Rectal smooth muscle tissue (tissue), 1 donor: ENCODE data around the gene LDHA.

Source experiments
- H3K27ac ChIP-seq: one replicate; pipeline ENCODE4 v1.7.0; 2013; ENCODE audit warnings: low read depth, low read length, inconsistent platforms
- H3K27me3 ChIP-seq: one replicate; pipeline ENCODE4 v1.7.0; 2013; ENCODE audit warnings: low read length; ENCODE audit not compliant: control insufficient read depth, insufficient read depth
- H3K36me3 ChIP-seq: one replicate; pipeline ENCODE4 v1.7.0; 2013; ENCODE audit warnings: low read length; ENCODE audit not compliant: control insufficient read depth, insufficient read depth
- H3K4me1 ChIP-seq: one replicate; pipeline ENCODE4 v1.7.0; 2013; ENCODE audit warnings: low read length; ENCODE audit not compliant: control insufficient read depth, insufficient read depth
- H3K4me3 ChIP-seq: one replicate; pipeline ENCODE4 v1.7.0; 2013; ENCODE audit warnings: low read length
- H3K9ac ChIP-seq: one replicate; pipeline ENCODE4 v1.7.0; 2013; ENCODE audit warnings: low read length

LDHA gene

DNA sequence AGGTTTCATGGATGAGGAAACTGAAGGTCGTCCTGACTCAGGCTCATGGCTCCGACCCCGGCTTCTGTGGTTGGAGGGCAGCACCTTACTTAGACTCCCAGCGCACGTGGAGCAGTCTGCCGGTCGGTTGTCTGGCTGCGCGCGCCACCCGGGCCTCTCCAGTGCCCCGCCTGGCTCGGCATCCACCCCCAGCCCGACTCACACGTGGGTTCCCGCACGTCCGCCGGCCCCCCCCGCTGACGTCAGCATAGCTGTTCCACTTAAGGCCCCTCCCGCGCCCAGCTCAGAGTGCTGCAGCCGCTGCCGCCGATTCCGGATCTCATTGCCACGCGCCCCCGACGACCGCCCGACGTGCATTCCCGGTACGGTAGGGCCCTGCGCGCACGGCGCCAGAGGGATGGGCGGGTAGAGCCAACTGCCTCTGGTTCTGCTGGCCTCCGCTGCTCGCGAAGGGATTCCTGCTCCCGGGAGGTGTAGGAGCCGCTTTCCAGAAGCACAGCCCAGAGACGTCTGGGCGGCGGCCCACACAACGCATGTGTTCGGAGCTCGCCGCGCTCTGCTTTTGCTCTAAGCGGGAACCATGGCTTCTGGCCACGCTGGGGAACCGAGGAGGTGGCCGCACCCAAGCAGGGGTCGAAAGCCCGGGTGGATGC lies at the start of gene LDHA:
LDHA (plus strand) TSS at position 289 of the 653 bp plus-strand sequence. CDS start 2,280 bp downstream, outside the sequence.
- peak within 1 kb of the TSS; percentile 98 for H3K4me3 ChIP-seq

DNA sequence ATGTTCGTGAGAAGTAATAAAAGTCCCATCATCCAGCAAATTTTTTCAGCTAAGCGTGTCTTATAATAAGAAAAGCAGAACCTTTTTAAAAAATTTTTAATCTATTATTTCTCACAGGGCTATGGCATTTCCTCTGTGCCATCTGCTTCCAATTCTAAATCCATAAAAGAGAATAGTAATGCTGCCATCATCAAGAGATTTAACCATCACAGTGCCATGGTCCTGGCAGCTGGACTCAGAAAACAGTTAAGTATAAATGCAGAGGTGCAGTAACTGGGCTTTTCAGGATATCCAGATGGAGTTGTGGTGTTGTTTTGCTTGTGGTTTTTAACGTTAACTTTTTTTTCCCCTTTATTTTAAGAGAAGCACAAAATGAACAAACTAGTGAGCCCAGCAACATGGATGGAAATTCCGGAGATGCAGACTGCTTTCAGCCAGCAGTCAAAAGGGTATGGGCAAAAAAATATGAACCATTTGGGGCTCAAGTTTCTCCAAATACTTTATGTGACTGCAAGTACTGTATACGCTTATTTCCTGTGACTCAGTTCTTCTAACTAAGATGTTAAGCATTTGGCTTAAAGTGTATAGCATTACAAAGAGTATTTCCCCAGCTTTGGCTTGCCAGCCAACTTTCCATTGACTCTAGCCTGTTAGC lies 46.8 kb upstream of the LDHA start:
- H3K4me1 ChIP-seq = no peaks in the 10 kb centered on the region
- H3K36me3 ChIP-seq = peaks cover 11% of the 10 kb centered on the region
- H3K27me3 ChIP-seq = no peaks in the 10 kb centered on the region
- no peak overlapping the region for H3K9ac ChIP-seq
- no peak overlapping the region for H3K27ac ChIP-seq
- H3K4me3 ChIP-seq = no peak overlapping the region

More for the DNA sequence above, at the start of gene LDHA:
- H3K27ac ChIP-seq = peak within 1 kb of the TSS; percentile 97
- no peaks in the 10 kb centered on the region for H3K27me3 ChIP-seq
- H3K36me3 ChIP-seq = peaks cover 15% of the 10 kb centered on the region
- peaks cover 3% of the 10 kb centered on the region for H3K4me1 ChIP-seq
- peak within 1 kb of the TSS; percentile 82 for H3K9ac ChIP-seq

DNA sequence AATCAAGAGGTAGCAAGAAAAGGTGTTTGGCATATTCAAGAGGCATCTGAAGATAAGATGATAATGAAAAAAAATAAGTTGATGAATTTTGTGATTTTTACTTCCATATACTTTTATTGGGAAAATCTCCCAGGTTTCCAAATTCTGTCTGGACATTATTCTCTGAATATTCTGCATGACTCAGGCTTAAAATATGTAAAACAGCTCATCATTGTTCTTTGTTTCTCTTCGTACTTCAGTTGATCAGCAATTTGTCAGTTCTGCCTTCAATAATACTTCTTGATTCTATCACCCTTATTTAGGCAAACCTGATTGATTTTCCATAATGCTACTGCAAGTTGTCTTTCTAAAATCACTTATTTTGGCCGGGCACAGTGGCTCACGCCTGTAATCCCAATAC lies 41.8 kb upstream of the LDHA start:
- Histone ChIP-seq H3K27me3 (no peaks in the 10 kb centered on the region), H3K4me1 (no peaks in the 10 kb centered on the region), H3K4me3 (no peak overlapping the region), H3K36me3 (peaks cover 11% of the 10 kb centered on the region), H3K9ac (no peak overlapping the region), H3K27ac (no peak overlapping the region)

DNA sequence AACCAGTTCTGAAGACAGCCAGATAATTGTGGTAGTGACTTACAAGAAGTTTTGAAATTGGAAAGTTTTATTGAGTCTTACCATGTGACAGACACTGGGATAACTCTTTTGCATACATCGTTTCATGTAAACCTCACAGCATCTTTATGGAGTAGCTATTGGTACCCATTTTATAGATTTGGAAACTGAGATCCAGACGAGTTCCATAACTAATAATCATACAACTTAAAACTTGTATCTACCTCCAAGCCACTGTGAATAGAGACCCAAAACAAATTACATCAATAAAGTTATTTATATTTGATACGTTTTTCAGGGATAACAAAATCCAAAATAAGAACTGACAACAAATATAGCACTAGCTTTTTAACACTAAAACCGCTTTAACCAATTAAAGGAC lies 35.7 kb upstream of the LDHA start:
- H3K4me1 ChIP-seq = no peaks in the 10 kb centered on the region
- H3K9ac ChIP-seq = no peak overlapping the region
- no peaks in the 10 kb centered on the region for H3K27me3 ChIP-seq
- H3K4me3 ChIP-seq = no peak overlapping the region
- no peak overlapping the region for H3K27ac ChIP-seq
- H3K36me3 ChIP-seq = peaks cover 17% of the 10 kb centered on the region

DNA sequence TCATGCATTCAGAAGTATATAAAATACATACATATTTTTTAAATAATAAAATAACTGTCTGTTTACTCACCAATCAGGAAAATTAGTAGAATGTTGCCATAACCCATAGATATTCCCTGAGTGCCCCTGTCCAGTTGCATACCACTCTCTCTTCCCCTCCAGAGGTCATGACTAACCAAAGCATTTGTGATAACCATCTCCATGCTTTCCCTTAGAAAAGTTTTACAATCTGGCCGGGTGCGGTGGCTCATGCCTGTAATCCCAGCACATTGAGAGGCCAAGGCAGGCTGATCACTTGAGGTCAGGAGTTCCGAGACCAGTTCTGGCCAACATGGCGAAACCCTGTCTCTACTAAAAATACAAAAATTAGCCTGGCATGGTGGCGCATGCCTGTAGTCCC lies 33.2 kb upstream of the LDHA start:
- Histone ChIP-seq H3K27me3 (no peaks in the 10 kb centered on the region), H3K36me3 (peaks cover 20% of the 10 kb centered on the region), H3K9ac (no peak overlapping the region), H3K27ac (no peak overlapping the region), H3K4me1 (no peaks in the 10 kb centered on the region), H3K4me3 (no peak overlapping the region)

DNA sequence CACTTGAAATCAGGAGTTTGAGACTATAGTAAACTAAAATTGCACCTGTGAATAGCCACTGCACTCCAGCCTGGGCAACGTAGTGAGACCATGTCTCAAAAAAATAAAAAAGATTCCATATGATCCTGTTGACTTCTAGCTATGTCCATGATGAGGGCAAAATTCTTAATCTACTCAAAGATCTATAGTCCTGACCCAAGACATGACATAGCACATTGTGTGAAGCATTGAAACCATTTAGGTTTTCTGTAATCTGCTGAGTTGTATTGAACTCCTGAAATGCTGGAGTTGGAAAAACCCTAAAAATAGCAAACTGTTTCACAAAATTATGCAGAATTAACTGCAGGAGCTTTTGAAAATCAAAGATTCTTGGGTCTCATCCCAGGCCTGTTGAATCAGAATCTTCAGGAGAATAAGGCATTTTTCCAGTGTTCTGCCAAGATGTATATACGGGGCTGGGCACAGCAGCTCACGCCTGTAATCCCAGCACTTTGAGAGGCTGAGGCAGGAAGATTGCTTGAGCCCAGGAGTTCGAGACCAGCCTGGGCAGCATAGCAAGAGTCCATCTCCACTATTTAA lies 29.8 kb upstream of the LDHA start:
- Histone ChIP-seq H3K4me3 (no peak overlapping the region), H3K27me3 (no peaks in the 10 kb centered on the region), H3K4me1 (no peaks in the 10 kb centered on the region), H3K36me3 (peaks cover 18% of the 10 kb centered on the region), H3K9ac (no peak overlapping the region), H3K27ac (no peak overlapping the region)

DNA sequence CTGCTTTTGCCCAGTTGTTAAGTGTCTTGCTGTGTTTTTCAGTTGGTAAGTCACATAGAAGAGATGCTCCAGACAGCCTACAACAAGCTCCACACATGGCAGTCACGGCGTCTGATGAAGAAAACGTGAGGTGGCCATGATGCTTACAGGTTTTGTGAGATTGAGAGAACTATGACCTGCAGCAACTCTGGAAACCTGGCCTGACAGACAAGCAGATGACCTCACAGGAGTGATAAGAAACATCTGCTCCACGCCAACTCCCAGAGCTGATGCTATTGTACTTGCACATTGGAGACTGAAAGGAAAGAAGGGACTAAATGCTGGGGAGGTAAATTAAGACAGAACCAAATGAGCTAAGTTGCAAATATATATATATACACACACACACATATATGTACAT lies 28.6 kb upstream of the LDHA start:
- no peak overlapping the region for H3K4me3 ChIP-seq
- no peak overlapping the region for H3K9ac ChIP-seq
- no peaks in the 10 kb centered on the region for H3K27me3 ChIP-seq
- no peak overlapping the region for H3K27ac ChIP-seq
- H3K4me1 ChIP-seq = no peaks in the 10 kb centered on the region
- H3K36me3 ChIP-seq = peaks cover 18% of the 10 kb centered on the region

DNA sequence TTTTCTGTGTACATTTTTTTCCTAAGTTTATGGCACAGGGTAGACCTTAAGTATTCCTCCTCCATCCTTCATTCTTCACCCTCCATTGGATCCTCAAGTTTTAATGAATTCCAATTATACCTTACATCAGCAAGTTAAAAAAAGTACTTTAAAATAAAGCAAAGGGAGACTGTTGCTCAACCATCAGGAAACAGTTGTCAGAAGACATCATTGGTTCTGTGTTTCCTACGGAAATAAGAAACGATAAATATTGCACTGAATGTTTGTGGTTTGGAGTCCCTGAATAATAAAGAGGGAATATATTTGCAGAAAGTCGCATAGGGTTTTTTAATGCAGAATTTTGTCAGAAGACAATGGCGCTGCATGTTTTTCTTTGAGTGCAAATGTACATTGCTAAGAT lies 28.1 kb upstream of the LDHA start:
- H3K36me3 ChIP-seq = peaks cover 16% of the 10 kb centered on the region

DNA sequence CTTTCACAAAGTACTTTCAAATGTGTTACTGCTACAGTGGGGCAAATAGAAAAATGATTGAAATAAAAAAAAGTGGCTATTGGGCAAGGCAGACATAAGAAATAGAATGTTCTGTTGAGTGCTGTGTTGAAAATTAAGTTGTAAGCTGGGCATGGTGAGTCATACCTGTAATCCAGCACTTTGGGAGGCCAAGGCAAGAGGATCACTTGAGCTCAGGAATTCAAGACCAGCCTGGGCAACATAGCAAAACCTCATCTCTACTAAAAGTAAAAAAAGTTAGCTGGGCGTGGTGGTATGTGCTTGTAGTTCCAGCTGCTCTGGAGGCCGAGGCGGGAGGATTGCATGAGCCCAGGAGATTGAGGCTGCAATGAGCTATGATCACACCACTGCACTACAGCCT lies 26.9 kb upstream of the LDHA start:
- H3K27me3 ChIP-seq = no peaks in the 10 kb centered on the region
- H3K4me3 ChIP-seq = no peak overlapping the region
- H3K4me1 ChIP-seq = no peaks in the 10 kb centered on the region
- no peak overlapping the region for H3K9ac ChIP-seq
- peaks cover 12% of the 10 kb centered on the region for H3K36me3 ChIP-seq
- no peak overlapping the region for H3K27ac ChIP-seq

More for the DNA sequence above, 28.1 kb upstream of the LDHA start:
- Histone ChIP-seq H3K9ac (no peak overlapping the region), H3K27ac (no peak overlapping the region), H3K4me3 (no peak overlapping the region), H3K27me3 (no peaks in the 10 kb centered on the region), H3K4me1 (no peaks in the 10 kb centered on the region)

DNA sequence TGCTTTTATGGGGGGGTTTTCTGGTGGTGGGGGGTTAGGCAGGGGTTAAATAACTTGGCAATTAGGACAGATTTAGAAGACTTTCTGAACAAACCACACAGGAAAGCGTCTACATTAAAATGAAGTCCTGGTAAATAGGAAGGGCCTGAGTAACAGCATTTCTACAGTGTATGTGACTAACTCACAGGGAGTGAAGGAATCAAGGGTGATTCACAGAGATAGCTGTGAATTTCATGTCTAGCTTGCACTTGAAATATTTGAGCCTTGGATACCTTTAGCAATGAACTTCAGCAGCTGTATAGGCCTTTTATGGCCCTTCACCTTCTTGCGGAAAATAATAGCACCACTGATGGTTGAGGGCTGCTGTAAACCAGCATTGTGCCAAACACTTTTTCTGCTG lies 26.1 kb upstream of the LDHA start:
- no peaks in the 10 kb centered on the region for H3K4me1 ChIP-seq
- no peak overlapping the region for H3K4me3 ChIP-seq
- H3K27ac ChIP-seq = no peak overlapping the region
- H3K9ac ChIP-seq = no peak overlapping the region
- no peaks in the 10 kb centered on the region for H3K27me3 ChIP-seq
- H3K36me3 ChIP-seq = peaks cover 9% of the 10 kb centered on the region

DNA sequence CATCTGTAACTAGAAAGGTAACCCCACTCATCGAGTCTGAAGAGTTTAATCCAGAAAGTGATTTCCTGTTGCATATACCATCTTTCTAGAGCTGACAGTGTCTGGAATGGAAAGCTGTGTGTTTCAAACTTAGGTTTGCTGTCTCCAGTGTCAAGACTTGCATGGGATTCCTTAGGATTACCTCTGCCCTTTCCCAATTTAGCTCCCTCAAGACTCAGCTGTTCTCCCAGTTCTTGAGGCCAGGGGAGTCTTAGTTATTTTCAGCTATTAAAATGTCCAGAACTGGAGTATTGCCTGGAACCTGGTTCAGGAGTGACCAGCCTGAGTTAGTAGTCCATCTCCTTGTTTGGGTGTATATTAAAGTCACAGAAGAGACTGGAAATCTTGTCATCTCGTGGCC lies 25.0 kb upstream of the LDHA start:
- no peak overlapping the region for H3K27ac ChIP-seq
- no peak overlapping the region for H3K4me3 ChIP-seq
- peaks cover 6% of the 10 kb centered on the region for H3K36me3 ChIP-seq

DNA sequence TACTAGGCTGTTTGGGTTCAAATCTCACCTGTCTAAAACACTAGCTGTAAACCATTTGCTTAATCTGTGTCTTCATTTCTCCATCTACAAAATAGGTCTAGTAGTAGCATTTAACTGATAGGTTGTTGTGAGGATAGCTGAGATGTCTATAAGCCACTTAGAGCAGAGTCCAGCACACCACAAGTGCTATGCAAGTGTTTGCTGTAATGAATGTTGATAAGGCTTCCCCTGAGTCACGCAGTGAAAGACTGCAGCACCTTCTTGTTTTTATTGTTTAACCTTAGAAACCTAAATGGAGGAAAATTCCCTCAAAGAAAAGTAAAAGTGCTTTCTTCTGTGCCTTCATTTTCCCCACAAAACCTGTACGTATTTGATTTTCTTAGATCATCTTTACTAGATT lies 23.1 kb upstream of the LDHA start:
- no peaks in the 10 kb centered on the region for H3K4me1 ChIP-seq
- H3K27me3 ChIP-seq = no peaks in the 10 kb centered on the region
- H3K4me3 ChIP-seq = no peak overlapping the region
- H3K9ac ChIP-seq = no peak overlapping the region
- peaks cover 2% of the 10 kb centered on the region for H3K36me3 ChIP-seq
- H3K27ac ChIP-seq = no peak overlapping the region

More for the DNA sequence above, 25.0 kb upstream of the LDHA start:
- no peaks in the 10 kb centered on the region for H3K4me1 ChIP-seq
- H3K9ac ChIP-seq = no peak overlapping the region
- no peaks in the 10 kb centered on the region for H3K27me3 ChIP-seq

DNA sequence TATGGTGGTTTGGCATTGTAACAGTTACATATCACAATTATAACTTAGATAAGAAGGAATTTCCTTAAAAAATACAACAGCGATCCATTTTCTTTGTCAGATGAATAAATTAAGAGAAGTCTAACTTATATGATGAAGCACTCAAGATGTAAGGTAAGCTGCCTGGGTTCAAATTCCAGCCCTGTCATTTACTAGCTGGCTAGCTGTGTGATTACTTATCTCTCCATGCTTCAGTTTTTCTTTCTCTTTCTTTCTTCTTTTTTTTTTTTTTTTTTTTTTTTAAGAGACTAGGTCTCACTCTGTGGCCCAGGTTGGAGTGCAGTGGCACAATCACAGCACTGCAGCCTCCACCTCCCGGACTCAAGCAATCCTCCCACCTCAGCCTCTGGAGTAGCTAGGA lies 22.2 kb upstream of the LDHA start:
- no peak overlapping the region for H3K9ac ChIP-seq
- no peaks in the 10 kb centered on the region for H3K27me3 ChIP-seq
- no peaks in the 10 kb centered on the region for H3K36me3 ChIP-seq

More for the DNA sequence above, 22.2 kb upstream of the LDHA start:
- no peak overlapping the region for H3K4me3 ChIP-seq
- H3K4me1 ChIP-seq = no peaks in the 10 kb centered on the region
- no peak overlapping the region for H3K27ac ChIP-seq
